HEK293 (cell line): ENCODE results near the gene GJB2.

Source experiments
- CTCF ChIA-PET: fragments of 350-600 bp; formaldehyde crosslinking; extraction: SDS; loops from one replicate; lab custom pipeline; 2021; ENCODE audit warnings: antibody characterized with exemption; lab: Yijun Ruan, JAX
- POLR2A ChIA-PET: fragments of 300-600 bp; formaldehyde crosslinking; extraction: SDS; loops from one replicate; lab custom pipeline; 2020; ENCODE audit warnings: antibody characterized with exemption, inconsistent platforms; lab: Yijun Ruan, JAX
- H3K27ac ChIP-seq: fragments of 200-500 bp; sonication (Bioruptor generic); 2 replicates; pipeline ENCODE4 v1.5.1; 2014; ENCODE audit warnings: low read depth, low read length, control low read depth, inconsistent platforms; ENCODE audit errors: extremely low read depth
- H3K36me3 ChIP-seq, 2 experiments: fragments of 200-500 bp in 1 of 2; sonication (Bioruptor generic) in 1 of 2; 1 replicate in 1 of 2; 2 replicates in 1 of 2; pipeline ENCODE4 v1.5.1; 2014 to 2017; ENCODE audit warnings: inconsistent platforms in 2 of 2, low read length in 2 of 2; ENCODE audit not compliant: control insufficient read depth in 2 of 2, insufficient read depth in 1 of 2
- H3K4me1 ChIP-seq: fragments of 200-500 bp; sonication (Bioruptor generic); 2 replicates; pipeline ENCODE4 v1.5.1; 2014; ENCODE audit warnings: mild to moderate bottlenecking, low read length, inconsistent platforms; ENCODE audit not compliant: control insufficient read depth, insufficient read depth
- H3K4me3 ChIP-seq: 2 replicates; pipeline ENCODE4 v1.5.1; 2011; ENCODE audit warnings: low read depth, mild to moderate bottlenecking, control low read depth, low read length, moderate library complexity
- H3K9me3 ChIP-seq: fragments of 200-500 bp; sonication (Bioruptor generic); 2 replicates; pipeline ENCODE4 v1.5.1; 2014; ENCODE audit warnings: low read depth, low read length, inconsistent platforms; ENCODE audit not compliant: control insufficient read depth, insufficient read depth
- ZNF157 ChIP-seq: fragments of 450-650 bp; formaldehyde crosslinking; IDR thresholded peaks from 2 replicates; pipeline ENCODE4 v1.5.1; 2016; ENCODE audit warnings: missing biosample characterization, missing genetic modification characterization
- ZNF354C ChIP-seq: fragments of 450-650 bp; formaldehyde crosslinking; IDR thresholded peaks from 2 replicates; pipeline ENCODE4 v1.5.1; 2016; ENCODE audit warnings: missing biosample characterization, missing genetic modification characterization, low read depth, borderline replicate concordance
- ZNF600 ChIP-seq: fragments of 450-650 bp; formaldehyde crosslinking; IDR thresholded peaks from 2 replicates; pipeline ENCODE4 v1.5.1; 2016; ENCODE audit warnings: missing biosample characterization, missing genetic modification characterization
- ZNF658 ChIP-seq: fragments of 450-650 bp; formaldehyde crosslinking; IDR thresholded peaks from 2 replicates; pipeline ENCODE4; 2016; ENCODE audit warnings: missing biosample characterization, missing genetic modification characterization
- TF ChIP-seq, protein P1 (sequence below): fragments of 450-650 bp; formaldehyde crosslinking; IDR thresholded peaks from 2 replicates; pipeline ENCODE4 v1.5.1; 2016; ENCODE audit warnings: missing biosample characterization, missing genetic modification characterization
- TF ChIP-seq, protein P2 (sequence below): fragments of 450-650 bp; formaldehyde crosslinking; IDR thresholded peaks from 2 replicates; pipeline ENCODE4 v1.5.0; 2017; ENCODE audit warnings: missing biosample characterization, missing genetic modification characterization, borderline replicate concordance
- TF ChIP-seq, protein P3 (sequence below): fragments of 450-650 bp; formaldehyde crosslinking; IDR thresholded peaks from 2 replicates; pipeline ENCODE4 v1.5.1; 2016; ENCODE audit warnings: missing biosample characterization, missing genetic modification characterization
- TF ChIP-seq, protein P4 (sequence below): fragments of 450-650 bp; formaldehyde crosslinking; IDR thresholded peaks from 2 replicates; pipeline ENCODE4 v1.5.1; 2017; ENCODE audit warnings: missing biosample characterization, missing genetic modification characterization
- TF ChIP-seq, protein P5 (sequence below): fragments of 450-650 bp; formaldehyde crosslinking; IDR thresholded peaks from 2 replicates; pipeline ENCODE4 v1.5.1; 2017; ENCODE audit warnings: missing biosample characterization, missing genetic modification characterization
- TF ChIP-seq, protein P6 (sequence below): fragments of 450-650 bp; formaldehyde crosslinking; IDR thresholded peaks from 2 replicates; pipeline ENCODE4 v1.5.1; 2017; ENCODE audit warnings: missing biosample characterization, mild to moderate bottlenecking, missing genetic modification characterization, moderate library complexity

Gene GJB2

DNA sequence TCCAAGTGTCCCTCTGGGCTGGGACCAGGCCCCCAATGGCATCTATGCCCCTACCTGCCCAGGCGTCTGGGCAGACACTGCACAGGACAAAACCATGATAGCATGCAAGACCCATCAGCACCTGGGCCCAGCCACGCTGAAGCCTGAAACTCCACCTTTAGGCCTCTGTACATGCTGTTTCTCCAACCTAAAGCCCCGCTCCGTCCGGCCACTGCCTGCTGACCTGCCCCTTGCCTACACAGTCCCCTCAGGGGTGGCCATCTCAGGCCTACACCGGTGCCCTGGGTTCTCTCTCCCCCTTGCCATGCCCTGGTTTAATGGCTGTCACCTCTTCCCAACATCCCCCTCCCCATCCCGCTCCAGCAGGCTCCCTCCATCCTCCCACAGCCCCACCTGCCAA, 47.2 kb downstream of the GJB2 start (continued):
- TF ChIP-seq, protein P1, sequence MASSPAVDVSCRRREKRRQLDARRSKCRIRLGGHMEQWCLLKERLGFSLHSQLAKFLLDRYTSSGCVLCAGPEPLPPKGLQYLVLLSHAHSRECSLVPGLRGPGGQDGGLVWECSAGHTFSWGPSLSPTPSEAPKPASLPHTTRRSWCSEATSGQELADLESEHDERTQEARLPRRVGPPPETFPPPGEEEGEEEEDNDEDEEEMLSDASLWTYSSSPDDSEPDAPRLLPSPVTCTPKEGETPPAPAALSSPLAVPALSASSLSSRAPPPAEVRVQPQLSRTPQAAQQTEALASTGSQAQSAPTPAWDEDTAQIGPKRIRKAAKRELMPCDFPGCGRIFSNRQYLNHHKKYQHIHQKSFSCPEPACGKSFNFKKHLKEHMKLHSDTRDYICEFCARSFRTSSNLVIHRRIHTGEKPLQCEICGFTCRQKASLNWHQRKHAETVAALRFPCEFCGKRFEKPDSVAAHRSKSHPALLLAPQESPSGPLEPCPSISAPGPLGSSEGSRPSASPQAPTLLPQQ (tag by site-specific recombination) = no peak
- TF ChIP-seq, protein P2, sequence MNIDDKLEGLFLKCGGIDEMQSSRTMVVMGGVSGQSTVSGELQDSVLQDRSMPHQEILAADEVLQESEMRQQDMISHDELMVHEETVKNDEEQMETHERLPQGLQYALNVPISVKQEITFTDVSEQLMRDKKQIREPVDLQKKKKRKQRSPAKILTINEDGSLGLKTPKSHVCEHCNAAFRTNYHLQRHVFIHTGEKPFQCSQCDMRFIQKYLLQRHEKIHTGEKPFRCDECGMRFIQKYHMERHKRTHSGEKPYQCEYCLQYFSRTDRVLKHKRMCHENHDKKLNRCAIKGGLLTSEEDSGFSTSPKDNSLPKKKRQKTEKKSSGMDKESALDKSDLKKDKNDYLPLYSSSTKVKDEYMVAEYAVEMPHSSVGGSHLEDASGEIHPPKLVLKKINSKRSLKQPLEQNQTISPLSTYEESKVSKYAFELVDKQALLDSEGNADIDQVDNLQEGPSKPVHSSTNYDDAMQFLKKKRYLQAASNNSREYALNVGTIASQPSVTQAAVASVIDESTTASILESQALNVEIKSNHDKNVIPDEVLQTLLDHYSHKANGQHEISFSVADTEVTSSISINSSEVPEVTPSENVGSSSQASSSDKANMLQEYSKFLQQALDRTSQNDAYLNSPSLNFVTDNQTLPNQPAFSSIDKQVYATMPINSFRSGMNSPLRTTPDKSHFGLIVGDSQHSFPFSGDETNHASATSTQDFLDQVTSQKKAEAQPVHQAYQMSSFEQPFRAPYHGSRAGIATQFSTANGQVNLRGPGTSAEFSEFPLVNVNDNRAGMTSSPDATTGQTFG (tag by site-specific recombination) = no peak
- TF ChIP-seq, protein P3, sequence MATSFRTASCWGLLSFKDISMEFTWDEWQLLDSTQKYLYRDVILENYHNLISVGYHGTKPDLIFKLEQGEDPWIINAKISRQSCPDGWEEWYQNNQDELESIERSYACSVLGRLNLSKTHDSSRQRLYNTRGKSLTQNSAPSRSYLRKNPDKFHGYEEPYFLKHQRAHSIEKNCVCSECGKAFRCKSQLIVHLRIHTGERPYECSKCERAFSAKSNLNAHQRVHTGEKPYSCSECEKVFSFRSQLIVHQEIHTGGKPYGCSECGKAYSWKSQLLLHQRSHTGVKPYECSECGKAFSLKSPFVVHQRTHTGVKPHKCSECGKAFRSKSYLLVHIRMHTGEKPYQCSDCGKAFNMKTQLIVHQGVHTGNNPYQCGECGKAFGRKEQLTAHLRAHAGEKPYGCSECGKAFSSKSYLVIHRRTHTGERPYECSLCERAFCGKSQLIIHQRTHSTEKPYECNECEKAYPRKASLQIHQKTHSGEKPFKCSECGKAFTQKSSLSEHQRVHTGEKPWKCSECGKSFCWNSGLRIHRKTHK (tag by site-specific recombination) = no peak
- TF ChIP-seq, protein P4, sequence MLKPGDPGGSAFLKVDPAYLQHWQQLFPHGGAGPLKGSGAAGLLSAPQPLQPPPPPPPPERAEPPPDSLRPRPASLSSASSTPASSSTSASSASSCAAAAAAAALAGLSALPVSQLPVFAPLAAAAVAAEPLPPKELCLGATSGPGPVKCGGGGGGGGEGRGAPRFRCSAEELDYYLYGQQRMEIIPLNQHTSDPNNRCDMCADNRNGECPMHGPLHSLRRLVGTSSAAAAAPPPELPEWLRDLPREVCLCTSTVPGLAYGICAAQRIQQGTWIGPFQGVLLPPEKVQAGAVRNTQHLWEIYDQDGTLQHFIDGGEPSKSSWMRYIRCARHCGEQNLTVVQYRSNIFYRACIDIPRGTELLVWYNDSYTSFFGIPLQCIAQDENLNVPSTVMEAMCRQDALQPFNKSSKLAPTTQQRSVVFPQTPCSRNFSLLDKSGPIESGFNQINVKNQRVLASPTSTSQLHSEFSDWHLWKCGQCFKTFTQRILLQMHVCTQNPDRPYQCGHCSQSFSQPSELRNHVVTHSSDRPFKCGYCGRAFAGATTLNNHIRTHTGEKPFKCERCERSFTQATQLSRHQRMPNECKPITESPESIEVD = no peak
- TF ChIP-seq ZNF658 = no peak
- TF ChIP-seq, all 188 proteins: peak for 0

DNA sequence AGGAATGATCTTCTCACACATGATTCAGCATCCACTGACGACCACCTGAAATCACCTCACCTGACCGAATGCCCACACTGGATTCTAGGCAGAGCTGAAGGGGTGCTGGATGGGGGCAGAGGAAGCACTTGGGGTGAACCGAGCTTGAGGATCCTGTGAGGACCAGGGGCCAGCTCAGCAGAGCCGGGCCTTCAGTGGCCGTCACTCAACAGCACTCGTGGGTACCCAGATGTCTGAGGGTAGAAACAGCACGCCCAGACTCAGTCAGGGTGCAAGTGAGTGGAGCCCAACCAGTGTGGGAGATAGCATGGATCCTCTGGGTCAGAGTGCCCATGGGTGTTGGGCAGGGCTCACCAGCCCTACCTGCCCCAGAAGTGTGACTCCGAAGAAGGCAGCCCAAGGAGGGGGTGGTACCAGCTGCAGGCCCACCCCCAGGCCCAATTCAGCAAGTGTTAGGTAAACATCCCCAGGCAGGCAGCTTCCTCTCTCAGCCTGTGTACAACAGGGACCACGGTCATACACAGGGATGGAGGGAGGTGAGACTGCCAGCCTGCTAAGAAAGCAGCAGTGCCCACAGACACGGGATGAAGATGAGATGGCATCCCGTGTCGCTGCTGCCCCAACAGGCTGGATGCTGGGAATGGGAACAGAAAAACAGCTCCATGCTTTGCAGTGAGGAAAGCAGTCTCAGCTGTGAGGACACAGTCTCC, 48.4 kb downstream of the GJB2 start:
- CTCF ChIA-PET = interaction anchor here (0.7 to 1.0 kb wide), 2 partner anchors 16 to 17 kb away, joined by 3 to 4 read pairs; no protein-coding TSS in a partner anchor
- no peak for TF ChIP-seq ZNF354C (tag by site-specific recombination)
- TF ChIP-seq, protein P5, sequence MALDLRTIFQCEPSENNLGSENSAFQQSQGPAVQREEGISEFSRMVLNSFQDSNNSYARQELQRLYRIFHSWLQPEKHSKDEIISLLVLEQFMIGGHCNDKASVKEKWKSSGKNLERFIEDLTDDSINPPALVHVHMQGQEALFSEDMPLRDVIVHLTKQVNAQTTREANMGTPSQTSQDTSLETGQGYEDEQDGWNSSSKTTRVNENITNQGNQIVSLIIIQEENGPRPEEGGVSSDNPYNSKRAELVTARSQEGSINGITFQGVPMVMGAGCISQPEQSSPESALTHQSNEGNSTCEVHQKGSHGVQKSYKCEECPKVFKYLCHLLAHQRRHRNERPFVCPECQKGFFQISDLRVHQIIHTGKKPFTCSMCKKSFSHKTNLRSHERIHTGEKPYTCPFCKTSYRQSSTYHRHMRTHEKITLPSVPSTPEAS (tag by site-specific recombination) = no peak
- no peak for TF ChIP-seq ZNF157 (tag by site-specific recombination)
- no peak for TF ChIP-seq ZNF600 (tag by site-specific recombination)
- TF ChIP-seq, protein P6, sequence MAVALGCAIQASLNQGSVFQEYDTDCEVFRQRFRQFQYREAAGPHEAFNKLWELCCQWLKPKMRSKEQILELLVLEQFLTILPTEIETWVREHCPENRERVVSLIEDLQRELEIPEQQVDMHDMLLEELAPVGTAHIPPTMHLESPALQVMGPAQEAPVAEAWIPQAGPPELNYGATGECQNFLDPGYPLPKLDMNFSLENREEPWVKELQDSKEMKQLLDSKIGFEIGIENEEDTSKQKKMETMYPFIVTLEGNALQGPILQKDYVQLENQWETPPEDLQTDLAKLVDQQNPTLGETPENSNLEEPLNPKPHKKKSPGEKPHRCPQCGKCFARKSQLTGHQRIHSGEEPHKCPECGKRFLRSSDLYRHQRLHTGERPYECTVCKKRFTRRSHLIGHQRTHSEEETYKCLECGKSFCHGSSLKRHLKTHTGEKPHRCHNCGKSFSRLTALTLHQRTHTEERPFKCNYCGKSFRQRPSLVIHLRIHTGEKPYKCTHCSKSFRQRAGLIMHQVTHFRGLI (tag by site-specific recombination) = peak; percentile 76
- H3K4me1 ChIP-seq = peaks cover 13% of the 10 kb centered on the region
- POLR2A ChIA-PET = no interaction called here
- H3K9me3 ChIP-seq = no peaks in the 10 kb centered on the region
- H3K4me3 ChIP-seq = no peak overlapping the region
- H3K27ac ChIP-seq = no peak overlapping the region
- peaks cover 0 to 4% of the 10 kb centered on the region in 2 experiments; a peak in 1 of 3 replicates for H3K36me3 ChIP-seq
